IMR-90 (cell line): ENCODE results near the gene SMARCD1.

Experiments used
- BHLHE40 ChIP-seq: fragments of 150-350 bp; IDR thresholded peaks from 2 replicates; pipeline ENCODE4 v1.6.1; 2016; ENCODE audit warnings: mild to moderate bottlenecking, low read depth, low read length
- CEBPB ChIP-seq: IDR thresholded peaks from 2 replicates; pipeline ENCODE4 v1.6.1; 2012; ENCODE audit warnings: low read depth, low read length, improper control_type of control experiment
- CTCF ChIP-seq: conservative IDR thresholded peaks from 2 replicates; pipeline ENCODE4 v1.5.1; 2012; ENCODE audit warnings: mild to moderate bottlenecking, low read depth, low read length, improper control_type of control experiment
- MXI1 ChIP-seq: IDR thresholded peaks from 2 replicates; pipeline ENCODE4 v1.6.1; 2012; ENCODE audit warnings: low read depth, mild to moderate bottlenecking, low read length, moderate library complexity, borderline replicate concordance
- POLR2A ChIP-seq: IDR thresholded peaks from 2 replicates; pipeline ENCODE4 v1.6.1; 2012; ENCODE audit warnings: mild to moderate bottlenecking, low read depth, low read length
- RFX5 ChIP-seq: IDR thresholded peaks from 2 replicates; pipeline ENCODE4 v1.8.0; 2012; ENCODE audit warnings: low read depth, mild to moderate bottlenecking, low read length, moderate library complexity
- SMC3 ChIP-seq: fragments of 150-350 bp; IDR thresholded peaks from 2 replicates; pipeline ENCODE4 v1.6.1; 2016; ENCODE audit warnings: low read depth, mild to moderate bottlenecking, antibody characterized with exemption, low read length, moderate library complexity

GRCh38 chr12:50058743-50059312 lies 26.3 kb upstream of the SMARCD1 start:
- TF ChIP-seq RFX5 (no peak), BHLHE40 (no peak), MXI1 (no peak), POLR2A (no peak), CTCF (no peak), SMC3 (no peak), CEBPB (no peak)
